HUES48 (cell line): ENCODE data around the gene ANO3.

ENCODE experiments used
- H3K27ac ChIP-seq: one replicate; pipeline ENCODE4 v1.7.0; 2013; ENCODE audit warnings: low read depth, low read length, inconsistent platforms
- H3K27me3 ChIP-seq: 2 replicates; pipeline ENCODE4 v1.6.1; 2013; ENCODE audit warnings: mild to moderate bottlenecking, low read length; ENCODE audit not compliant: control insufficient read depth, insufficient read depth
- H3K36me3 ChIP-seq: 2 replicates; pipeline ENCODE4 v1.6.1; 2013; ENCODE audit warnings: low read length; ENCODE audit not compliant: control insufficient read depth, insufficient read depth
- H3K4me1 ChIP-seq: 2 replicates; pipeline ENCODE4 v1.6.1; 2013; ENCODE audit warnings: mild to moderate bottlenecking, low read length; ENCODE audit not compliant: control insufficient read depth, insufficient read depth
- H3K4me3 ChIP-seq: 2 replicates; pipeline ENCODE4 v1.5.1; 2013; ENCODE audit warnings: mild to moderate bottlenecking, low read depth, low read length
- H3K9ac ChIP-seq: 2 replicates; pipeline ENCODE4 v1.6.1; 2013; ENCODE audit warnings: mild to moderate bottlenecking, low read depth, low read length, moderate library complexity
- H3K9me3 ChIP-seq: 2 replicates; pipeline ENCODE4 v1.6.1; 2013; ENCODE audit warnings: low read length; ENCODE audit not compliant: control insufficient read depth, insufficient read depth

Gene ANO3

GRCh38 chr11:26323837-26324236 lies 8.1 kb upstream of the ANO3 start:
- no peak overlapping the region for H3K4me3 ChIP-seq
- H3K27ac ChIP-seq: no peak overlapping the region
- no peaks in the 10 kb centered on the region for H3K36me3 ChIP-seq
- no peak overlapping the region for H3K9ac ChIP-seq
- H3K9me3 ChIP-seq: no peaks in the 10 kb centered on the region
- H3K4me1 ChIP-seq: peaks cover 16% of the 10 kb centered on the region; the same call in 1 of the 2 replicates
- H3K27me3 ChIP-seq: no peaks in the 10 kb centered on the region

GRCh38 chr11:26324270-26324669 lies 7.7 kb upstream of the ANO3 start:
- Histone ChIP-seq H3K9ac (no peak overlapping the region), H3K27ac (no peak overlapping the region), H3K4me1 (peaks cover 16% of the 10 kb centered on the region; the same call in 1 of the 2 replicates), H3K4me3 (no peak overlapping the region), H3K27me3 (no peaks in the 10 kb centered on the region), H3K36me3 (no peaks in the 10 kb centered on the region), H3K9me3 (no peaks in the 10 kb centered on the region)

GRCh38 chr11:26326793-26327400 lies 5.0 kb upstream of the ANO3 start:
- Histone ChIP-seq H3K9ac (no peak overlapping the region), H3K27ac (no peak overlapping the region), H3K27me3 (no peaks in the 10 kb centered on the region; the same call in 1 of the 2 replicates), H3K36me3 (no peaks in the 10 kb centered on the region), H3K4me1 (peaks cover 10% of the 10 kb centered on the region; the same call in 1 of the 2 replicates), H3K4me3 (no peak overlapping the region), H3K9me3 (no peaks in the 10 kb centered on the region)

- Histone ChIP-seq H3K9ac (no peak overlapping the region), H3K4me1 (peaks cover 17% of the 10 kb centered on the region), H3K9me3 (no peaks in the 10 kb centered on the region), H3K36me3 (no peaks in the 10 kb centered on the region), H3K27ac (no peak overlapping the region), H3K27me3 (no peaks in the 10 kb centered on the region; the same call in 1 of the 2 replicates), H3K4me3 (no peak overlapping the region)
Observed at GRCh38 chr11:26329206-26329605, 2.7 kb upstream of the ANO3 start.

GRCh38 chr11:26330262-26330661 lies 1.7 kb upstream of the ANO3 start:
- peaks cover 24% of the 10 kb centered on the region for H3K4me1 ChIP-seq
- no peaks in the 10 kb centered on the region; the same call in 1 of the 2 replicates for H3K27me3 ChIP-seq
- H3K4me3 ChIP-seq: no peak overlapping the region
- no peak overlapping the region for H3K9ac ChIP-seq
- no peak overlapping the region for H3K27ac ChIP-seq
- no peaks in the 10 kb centered on the region for H3K9me3 ChIP-seq
- H3K36me3 ChIP-seq: no peaks in the 10 kb centered on the region

GRCh38 chr11:26332572-26332915 lies 614 bp downstream of the ANO3 start:
- Histone ChIP-seq H3K27me3 (no peaks in the 10 kb centered on the region; the same call in 1 of the 2 replicates), H3K4me3 (peak overlapping the region; percentile 63), H3K9me3 (no peaks in the 10 kb centered on the region), H3K9ac (no peak overlapping the region), H3K36me3 (no peaks in the 10 kb centered on the region), H3K27ac (no peak overlapping the region), H3K4me1 (peaks cover 24% of the 10 kb centered on the region)

GRCh38 chr11:26333906-26334305 lies 2.0 kb downstream of the ANO3 start:
- Histone ChIP-seq H3K36me3 (no peaks in the 10 kb centered on the region), H3K27me3 (no peaks in the 10 kb centered on the region; the same call in 1 of the 2 replicates), H3K4me1 (peaks cover 14% of the 10 kb centered on the region), H3K4me3 (no peak overlapping the region), H3K9me3 (no peaks in the 10 kb centered on the region), H3K27ac (no peak overlapping the region), H3K9ac (no peak overlapping the region)

GRCh38 chr11:26335903-26336302 lies 4.0 kb downstream of the ANO3 start:
- no peak overlapping the region for H3K9ac ChIP-seq
- no peaks in the 10 kb centered on the region for H3K9me3 ChIP-seq
- H3K27ac ChIP-seq: no peak overlapping the region
- no peak overlapping the region for H3K4me3 ChIP-seq
- H3K4me1 ChIP-seq: peaks cover 14% of the 10 kb centered on the region
- no peaks in the 10 kb centered on the region; the same call in 1 of the 2 replicates for H3K27me3 ChIP-seq
- no peaks in the 10 kb centered on the region for H3K36me3 ChIP-seq

GRCh38 chr11:26344647-26345046 lies 12.7 kb downstream of the ANO3 start:
- Histone ChIP-seq H3K9me3 (no peaks in the 10 kb centered on the region), H3K4me3 (no peak overlapping the region), H3K36me3 (no peaks in the 10 kb centered on the region), H3K27ac (no peak overlapping the region), H3K9ac (no peak overlapping the region), H3K27me3 (no peaks in the 10 kb centered on the region), H3K4me1 (no peaks in the 10 kb centered on the region)

- Histone ChIP-seq H3K9ac (no peak overlapping the region), H3K27me3 (no peaks in the 10 kb centered on the region), H3K27ac (no peak overlapping the region), H3K4me1 (no peaks in the 10 kb centered on the region), H3K4me3 (no peak overlapping the region), H3K36me3 (no peaks in the 10 kb centered on the region), H3K9me3 (no peaks in the 10 kb centered on the region)
Observed at GRCh38 chr11:26348776-26349175, 16.8 kb downstream of the ANO3 start.

- no peak overlapping the region for H3K9ac ChIP-seq
- no peaks in the 10 kb centered on the region for H3K36me3 ChIP-seq
- H3K27ac ChIP-seq: no peak overlapping the region
- no peak overlapping the region for H3K4me3 ChIP-seq
- H3K9me3 ChIP-seq: no peaks in the 10 kb centered on the region
- no peaks in the 10 kb centered on the region for H3K4me1 ChIP-seq
- no peaks in the 10 kb centered on the region for H3K27me3 ChIP-seq
Observed at GRCh38 chr11:26350002-26350401, 18.1 kb downstream of the ANO3 start.
